Esophagus squamous epithelium (tissue), 4 donors: ENCODE results near the gene TXNDC9.
"Not testable (repeated sequence)": the region's sequence is repeated elsewhere in the genome, so short reads cannot be mapped to it uniquely, and the experiment has no call there.

Experiments
- POLR2A ChIP-seq, 4 donors: fragments of 450-650 bp; IDR thresholded peaks; one replicate each; pipeline ENCODE4 v1.6.1; 2017; ENCODE audit warnings: antibody characterized with exemption in 4 of 4, mild to moderate bottlenecking in 4 of 4, moderate library complexity in 3 of 4
- TF ChIP-seq, protein P1 (sequence below), 6 experiments: fragments of 450-650 bp in 4 of 6; fragments of 200-600 bp in 2 of 6; sonication (generic) in 2 of 6; IDR thresholded peaks; one replicate each; pipeline ENCODE4 v1.5.1; 2016 to 2019; ENCODE audit warnings: antibody characterized with exemption in 6 of 6, mild to moderate bottlenecking in 4 of 6, moderate library complexity in 4 of 6

DNA sequence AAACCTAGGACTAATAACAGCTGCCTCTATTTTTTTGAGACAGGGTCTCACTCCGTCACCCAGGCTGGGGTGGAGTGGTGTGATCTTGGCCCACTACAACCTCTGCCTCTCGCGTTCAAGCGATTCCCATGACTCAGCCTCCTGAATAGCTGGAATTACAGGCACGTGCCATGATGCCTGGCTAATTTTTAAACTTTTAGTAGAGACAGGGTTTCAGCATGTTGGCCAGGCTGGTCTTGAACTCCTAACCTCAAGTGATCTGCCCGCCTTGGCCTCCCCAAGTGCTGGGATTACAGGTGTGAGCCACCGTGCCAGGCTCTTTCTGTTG is 18.3 kb downstream of the TXNDC9 start:
- not testable (repeated sequence) for TF ChIP-seq POLR2A (IDR thresholded peaks at IDR 0.05)
- TF ChIP-seq, protein P1, sequence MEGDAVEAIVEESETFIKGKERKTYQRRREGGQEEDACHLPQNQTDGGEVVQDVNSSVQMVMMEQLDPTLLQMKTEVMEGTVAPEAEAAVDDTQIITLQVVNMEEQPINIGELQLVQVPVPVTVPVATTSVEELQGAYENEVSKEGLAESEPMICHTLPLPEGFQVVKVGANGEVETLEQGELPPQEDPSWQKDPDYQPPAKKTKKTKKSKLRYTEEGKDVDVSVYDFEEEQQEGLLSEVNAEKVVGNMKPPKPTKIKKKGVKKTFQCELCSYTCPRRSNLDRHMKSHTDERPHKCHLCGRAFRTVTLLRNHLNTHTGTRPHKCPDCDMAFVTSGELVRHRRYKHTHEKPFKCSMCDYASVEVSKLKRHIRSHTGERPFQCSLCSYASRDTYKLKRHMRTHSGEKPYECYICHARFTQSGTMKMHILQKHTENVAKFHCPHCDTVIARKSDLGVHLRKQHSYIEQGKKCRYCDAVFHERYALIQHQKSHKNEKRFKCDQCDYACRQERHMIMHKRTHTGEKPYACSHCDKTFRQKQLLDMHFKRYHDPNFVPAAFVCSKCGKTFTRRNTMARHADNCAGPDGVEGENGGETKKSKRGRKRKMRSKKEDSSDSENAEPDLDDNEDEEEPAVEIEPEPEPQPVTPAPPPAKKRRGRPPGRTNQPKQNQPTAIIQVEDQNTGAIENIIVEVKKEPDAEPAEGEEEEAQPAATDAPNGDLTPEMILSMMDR (IDR thresholded peaks at IDR 0.05) = not testable (repeated sequence)
